ENCODE results near the gene SLC66A2. TPM values are rescaled to one million over a fixed set of nuclear protein-coding genes. Genes with fewer than 3 reads are reported as not detected.

SLC66A2 gene
- total RNA-seq, 1 experiment from 2014 or later = 21.7 TPM

GRCh38 chr18:79971986-79972385, 20.5 kb upstream of the SLC66A2 start:
- no peak for DNase-seq (ENCODE audit: unreplicated experiment)
- H3K27me3 Mint-ChIP-seq (ENCODE audit: insufficient read depth, unreplicated experiment) = no peaks in the 10 kb centered on the region
- TF ChIP-seq, protein P1, sequence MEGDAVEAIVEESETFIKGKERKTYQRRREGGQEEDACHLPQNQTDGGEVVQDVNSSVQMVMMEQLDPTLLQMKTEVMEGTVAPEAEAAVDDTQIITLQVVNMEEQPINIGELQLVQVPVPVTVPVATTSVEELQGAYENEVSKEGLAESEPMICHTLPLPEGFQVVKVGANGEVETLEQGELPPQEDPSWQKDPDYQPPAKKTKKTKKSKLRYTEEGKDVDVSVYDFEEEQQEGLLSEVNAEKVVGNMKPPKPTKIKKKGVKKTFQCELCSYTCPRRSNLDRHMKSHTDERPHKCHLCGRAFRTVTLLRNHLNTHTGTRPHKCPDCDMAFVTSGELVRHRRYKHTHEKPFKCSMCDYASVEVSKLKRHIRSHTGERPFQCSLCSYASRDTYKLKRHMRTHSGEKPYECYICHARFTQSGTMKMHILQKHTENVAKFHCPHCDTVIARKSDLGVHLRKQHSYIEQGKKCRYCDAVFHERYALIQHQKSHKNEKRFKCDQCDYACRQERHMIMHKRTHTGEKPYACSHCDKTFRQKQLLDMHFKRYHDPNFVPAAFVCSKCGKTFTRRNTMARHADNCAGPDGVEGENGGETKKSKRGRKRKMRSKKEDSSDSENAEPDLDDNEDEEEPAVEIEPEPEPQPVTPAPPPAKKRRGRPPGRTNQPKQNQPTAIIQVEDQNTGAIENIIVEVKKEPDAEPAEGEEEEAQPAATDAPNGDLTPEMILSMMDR (IDR thresholded peaks at IDR 0.05; ENCODE audit: unreplicated experiment) = no peak
- no peak overlapping the region for H3K4me3 Mint-ChIP-seq (ENCODE audit: unreplicated experiment)
- intact Hi-C loops (cut with micrococcal nuclease) = no loop called here
- ChIA-PET POLR2A (interaction anchor here (1.0 kb wide), 1 partner anchor 9 kb away, joined by 3 read pairs; no protein-coding TSS in a partner anchor), CTCF (no interaction called here)
- peaks cover 66% of the 10 kb centered on the region for H3K36me3 Mint-ChIP-seq (ENCODE audit: insufficient read depth, unreplicated experiment)
- H3K4me1 Mint-ChIP-seq (ENCODE audit: insufficient read depth, unreplicated experiment) = peaks cover 16% of the 10 kb centered on the region
- no peak overlapping the region for H3K27ac Mint-ChIP-seq (ENCODE audit: low read depth, unreplicated experiment)
- no peaks in the 10 kb centered on the region for H3K9me3 Mint-ChIP-seq (ENCODE audit: unreplicated experiment)
- no TSS peak for BruUV-seq (replicated peaks)

- H3K36me3 Mint-ChIP-seq (ENCODE audit: insufficient read depth, unreplicated experiment) = peaks cover 69% of the 10 kb centered on the region
- no peak overlapping the region for H3K4me3 Mint-ChIP-seq (ENCODE audit: unreplicated experiment)
- no peaks in the 10 kb centered on the region for H3K27me3 Mint-ChIP-seq (ENCODE audit: insufficient read depth, unreplicated experiment)
- H3K4me1 Mint-ChIP-seq (ENCODE audit: insufficient read depth, unreplicated experiment) = peaks cover 16% of the 10 kb centered on the region
- CTCF ChIA-PET = no interaction called here
- BruUV-seq (replicated peaks) = TSS peak; percentile 7
- TF ChIP-seq, protein P1 (IDR thresholded peaks at IDR 0.05; ENCODE audit: unreplicated experiment) = no peak
- H3K9me3 Mint-ChIP-seq (ENCODE audit: unreplicated experiment) = no peaks in the 10 kb centered on the region
- no peak for DNase-seq (ENCODE audit: unreplicated experiment)
- H3K27ac Mint-ChIP-seq (ENCODE audit: low read depth, unreplicated experiment) = no peak overlapping the region
- intact Hi-C loops (cut with micrococcal nuclease) = no loop called here
- POLR2A ChIA-PET = no interaction called here
These were observed 19.9 kb upstream of the SLC66A2 start for GRCh38 chr18:79971211-79971952.

GRCh38 chr18:79970419-79971133, 19.1 kb upstream of the SLC66A2 start:
- no peaks in the 10 kb centered on the region for H3K9me3 Mint-ChIP-seq (ENCODE audit: unreplicated experiment)
- intact Hi-C loops (cut with micrococcal nuclease) = no loop called here
- H3K36me3 Mint-ChIP-seq (ENCODE audit: insufficient read depth, unreplicated experiment) = peaks cover 70% of the 10 kb centered on the region
- ChIA-PET CTCF (interaction anchor here (0.5 kb wide), 1 partner anchor 119 kb away, joined by 3 read pairs; no protein-coding TSS in a partner anchor), POLR2A (interaction anchor here (1.2 to 7.5 kb wide), 2 partner anchors 9 to 17 kb away, joined by 3 to 71 read pairs; partner anchors contain the start of gene TXNL4A)
- H3K27me3 Mint-ChIP-seq (ENCODE audit: insufficient read depth, unreplicated experiment) = no peaks in the 10 kb centered on the region
- TF ChIP-seq, protein P1 (IDR thresholded peaks at IDR 0.05; ENCODE audit: unreplicated experiment) = no peak
- no peak for DNase-seq (ENCODE audit: unreplicated experiment)
- no peak overlapping the region for H3K4me3 Mint-ChIP-seq (ENCODE audit: unreplicated experiment)
- no peak overlapping the region for H3K27ac Mint-ChIP-seq (ENCODE audit: low read depth, unreplicated experiment)
- H3K4me1 Mint-ChIP-seq (ENCODE audit: insufficient read depth, unreplicated experiment) = peaks cover 8% of the 10 kb centered on the region
- BruUV-seq (replicated peaks) = no TSS peak
